ENCODE data around the gene ZAP70.

ZAP70 gene

GRCh38 chr2:97788986-97789644 is 75.7 kb downstream of the ZAP70 start:
- no peak for DNase-seq (ENCODE audit: low spot score)
